Cardiac fibroblast (primary cell): ENCODE measurements around the gene RRP9.

ENCODE experiments used
- DNase-seq, 2 donors: peaks; one replicate each; pipeline versions ENCODE4 v3.0.0 to v3.0.0-alpha.2; 2010; ENCODE audit warnings: low read depth in 2 of 2
- H3K4me3 ChIP-seq, 2 donors: replicated peaks in 1 of 2; 1 replicate in 1 of 2; 2 replicates in 1 of 2; pipeline ENCODE4 v1.5.1; 2011; ENCODE audit warnings: low read depth in 2 of 2, low read length in 2 of 2, mild to moderate bottlenecking in 2 of 2, moderate library complexity in 1 of 2
- TF ChIP-seq, protein P1 (sequence below): IDR thresholded peaks from one replicate; pipeline ENCODE4 v1.5.1; 2011; ENCODE audit warnings: low read depth, mild to moderate bottlenecking, low read length, inconsistent platforms

Gene RRP9

DNA sequence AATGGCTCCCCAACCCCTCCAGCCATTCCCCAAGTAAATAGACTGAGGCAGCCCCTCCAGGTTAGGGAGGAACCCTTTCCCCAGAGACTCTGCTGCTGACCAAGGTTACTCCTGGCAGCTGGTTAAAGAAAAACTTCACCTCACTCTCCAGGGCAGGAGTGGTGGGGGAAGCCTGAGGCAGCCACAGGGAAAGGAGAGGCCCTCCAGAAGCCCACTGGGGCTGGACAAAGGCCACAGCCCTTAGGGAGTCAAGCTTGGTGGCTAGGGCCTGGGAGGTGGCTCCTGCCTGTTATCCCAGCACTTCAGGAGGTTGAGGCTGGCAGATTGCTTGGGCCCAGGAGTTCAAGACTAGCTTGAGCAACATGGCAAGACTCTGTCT, 42.6 kb upstream of the RRP9 start:
- TF ChIP-seq, protein P1, sequence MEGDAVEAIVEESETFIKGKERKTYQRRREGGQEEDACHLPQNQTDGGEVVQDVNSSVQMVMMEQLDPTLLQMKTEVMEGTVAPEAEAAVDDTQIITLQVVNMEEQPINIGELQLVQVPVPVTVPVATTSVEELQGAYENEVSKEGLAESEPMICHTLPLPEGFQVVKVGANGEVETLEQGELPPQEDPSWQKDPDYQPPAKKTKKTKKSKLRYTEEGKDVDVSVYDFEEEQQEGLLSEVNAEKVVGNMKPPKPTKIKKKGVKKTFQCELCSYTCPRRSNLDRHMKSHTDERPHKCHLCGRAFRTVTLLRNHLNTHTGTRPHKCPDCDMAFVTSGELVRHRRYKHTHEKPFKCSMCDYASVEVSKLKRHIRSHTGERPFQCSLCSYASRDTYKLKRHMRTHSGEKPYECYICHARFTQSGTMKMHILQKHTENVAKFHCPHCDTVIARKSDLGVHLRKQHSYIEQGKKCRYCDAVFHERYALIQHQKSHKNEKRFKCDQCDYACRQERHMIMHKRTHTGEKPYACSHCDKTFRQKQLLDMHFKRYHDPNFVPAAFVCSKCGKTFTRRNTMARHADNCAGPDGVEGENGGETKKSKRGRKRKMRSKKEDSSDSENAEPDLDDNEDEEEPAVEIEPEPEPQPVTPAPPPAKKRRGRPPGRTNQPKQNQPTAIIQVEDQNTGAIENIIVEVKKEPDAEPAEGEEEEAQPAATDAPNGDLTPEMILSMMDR = no peak
- no peak for DNase-seq
- H3K4me3 ChIP-seq = no peak overlapping the region

DNA sequence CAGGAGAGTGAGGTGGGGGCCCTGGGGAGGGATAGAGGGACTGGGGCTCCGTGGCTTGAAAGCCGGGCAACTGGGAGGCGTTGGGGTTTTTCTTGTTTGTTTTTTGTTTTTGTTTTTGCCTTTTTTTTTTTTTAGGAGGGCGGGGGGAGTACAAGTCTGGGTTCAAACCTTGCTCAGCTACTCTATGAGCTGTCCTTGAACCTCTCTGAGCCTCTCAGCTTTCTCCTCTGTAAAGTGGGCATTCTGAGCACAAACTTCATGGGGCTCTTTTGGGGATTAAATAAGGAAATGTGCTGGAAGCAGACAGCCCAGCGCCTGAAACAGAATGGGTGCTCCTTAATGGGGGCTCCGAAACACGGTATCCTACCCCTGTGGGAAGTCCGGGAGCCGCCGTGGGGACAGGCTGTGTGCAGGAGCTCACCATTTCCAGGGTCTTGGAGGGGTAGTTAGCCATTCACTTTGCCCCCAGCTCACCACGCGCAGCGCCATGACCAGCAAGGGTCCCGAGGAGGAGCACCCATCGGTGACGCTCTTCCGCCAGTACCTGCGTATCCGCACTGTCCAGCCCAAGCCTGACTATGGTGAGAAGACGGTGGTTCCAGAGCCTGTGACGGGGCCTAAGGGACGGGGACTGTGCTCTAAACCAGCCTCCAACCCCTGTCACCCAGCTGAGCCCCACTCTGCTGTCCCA, 42.0 kb upstream of the RRP9 start:
- no peak for DNase-seq
- peak overlapping the region; percentile 60 to 72 for H3K4me3 ChIP-seq
- TF ChIP-seq, protein P1 = no peak

DNA sequence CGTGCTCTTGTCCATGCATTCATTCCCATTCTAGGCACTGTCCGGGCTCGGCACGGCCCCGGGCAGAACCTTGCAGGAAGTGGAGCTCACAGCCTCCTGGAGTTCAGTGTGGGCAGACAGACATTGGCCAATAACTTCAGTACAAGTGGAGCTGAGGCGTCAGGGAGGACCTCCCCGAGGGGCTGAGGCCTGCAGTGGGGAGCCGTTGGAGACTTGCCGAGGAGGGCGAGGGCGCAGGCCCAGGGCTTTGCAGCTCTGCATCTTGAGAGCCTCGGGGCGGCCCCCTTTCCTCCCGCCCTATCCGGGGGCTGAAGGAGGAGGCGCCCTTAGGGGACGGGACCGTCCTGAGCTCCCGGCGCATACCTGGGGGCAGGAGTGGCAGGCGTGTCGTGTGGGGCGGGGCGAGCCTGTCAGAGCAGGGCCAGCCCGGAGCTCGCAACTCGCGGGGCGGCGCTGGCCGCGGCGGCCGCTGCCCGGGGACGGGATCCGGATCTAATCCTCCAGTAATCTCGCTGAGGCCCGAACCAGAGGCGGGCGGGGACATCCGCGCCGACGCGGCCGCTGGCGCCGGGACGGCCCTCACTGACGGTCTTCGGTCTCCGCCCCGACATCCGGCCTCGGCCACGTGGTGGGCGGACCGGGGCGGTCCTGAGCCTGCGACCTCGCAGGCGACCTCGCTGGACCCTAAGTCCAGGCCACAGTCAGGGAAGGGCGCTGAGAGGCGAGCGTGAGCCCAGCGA, 41.3 kb upstream of the RRP9 start, which contains the start of gene ACY1:
ACY1 (plus strand) TSS at position 698 of the 740 bp plus-strand sequence. CDS start 530 bp downstream, outside the sequence.
- peak within 1 kb of the TSS; percentile 60 to 72 for H3K4me3 ChIP-seq
- DNase-seq = peak; percentile 84 to 96
- TF ChIP-seq, protein P1 = no peak

DNA sequence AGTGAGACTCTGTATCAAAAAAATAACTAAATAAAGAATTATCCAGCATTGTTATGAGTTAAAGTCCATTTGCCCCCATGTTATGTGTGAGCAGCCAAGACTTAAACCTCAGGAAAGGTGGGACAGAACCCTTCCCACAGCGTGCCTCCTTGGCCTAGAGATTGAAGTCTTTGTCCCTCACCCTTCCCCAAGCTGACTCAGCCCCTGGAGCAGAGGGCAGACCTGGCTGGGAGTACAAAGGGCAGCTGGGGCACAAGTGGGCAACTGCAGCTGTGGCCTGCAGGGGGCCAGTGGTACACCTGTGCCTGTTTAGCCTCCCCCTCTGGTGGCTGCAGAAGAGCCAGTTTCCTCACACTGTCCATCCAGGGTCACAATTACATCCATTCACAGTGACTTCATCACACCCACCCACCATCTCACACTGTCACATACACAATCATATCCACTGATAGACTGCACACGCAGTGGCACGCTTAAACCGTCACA, 40.7 kb upstream of the RRP9 start:
- peak overlapping the region; percentile 60 to 72 for H3K4me3 ChIP-seq
- DNase-seq = peak in 1 of 2 donors; percentile 14
- TF ChIP-seq, protein P1 = peak; percentile 55

DNA sequence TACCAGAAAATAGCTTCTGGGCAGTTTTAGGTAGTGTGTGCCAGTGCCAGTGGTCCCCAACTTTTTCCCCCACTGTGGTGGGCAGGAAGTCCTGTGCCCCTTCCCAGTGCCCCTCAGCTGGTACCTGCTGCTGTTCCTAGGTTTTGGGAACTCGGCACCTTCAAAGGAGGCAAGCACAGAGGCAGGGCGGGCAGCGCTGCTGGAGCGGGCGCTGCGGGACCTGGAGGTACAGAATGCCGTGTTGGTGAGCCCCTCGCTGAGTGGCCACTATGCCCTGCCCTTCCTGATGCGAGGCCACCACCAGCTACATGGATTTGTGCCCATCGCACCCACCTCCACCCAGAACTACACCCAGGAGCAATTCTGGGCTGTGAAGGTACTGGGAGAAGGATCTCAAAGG, 38.5 kb upstream of the RRP9 start:
- TF ChIP-seq, protein P1 = no peak
- no peak overlapping the region for H3K4me3 ChIP-seq
- DNase-seq = no peak

DNA sequence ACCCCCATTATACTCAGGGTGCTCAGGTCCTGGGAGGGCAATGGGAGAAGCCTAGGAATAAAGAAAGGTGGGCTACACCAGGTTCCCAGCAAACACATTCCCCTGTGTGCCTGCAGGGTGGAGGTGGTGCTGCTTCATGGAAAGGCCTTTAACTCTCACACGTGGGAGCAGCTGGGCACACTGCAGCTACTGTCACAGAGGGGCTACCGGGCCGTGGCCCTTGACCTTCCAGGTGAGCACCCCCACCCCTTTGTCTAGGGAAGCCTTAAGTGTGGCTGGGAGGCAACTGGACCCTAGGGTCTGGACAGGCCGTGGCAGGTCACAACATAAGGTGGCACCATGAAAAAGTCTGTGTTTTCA, 36.4 kb upstream of the RRP9 start:
- no peak overlapping the region for H3K4me3 ChIP-seq
- no peak for DNase-seq
- TF ChIP-seq, protein P1 = no peak
